Heart left ventricle (tissue), 13 donors: Measurements from ENCODE around the gene HOXB3.

Source experiments
- CTCF ChIP-seq, 12 donors: fragments of 200-600 bp; sonication (generic) in 4 of 12; IDR thresholded peaks; one replicate each; pipeline versions ENCODE4 v1.5.0 to v1.8.0; 2018 to 2022; ENCODE audit warnings: antibody characterized with exemption in 12 of 12, mild to moderate bottlenecking in 5 of 12
- POLR2A ChIP-seq, 2 donors: fragments of 450-650 bp; IDR thresholded peaks; one replicate each; pipeline ENCODE4 v1.6.1; 2017; ENCODE audit warnings: antibody characterized with exemption in 2 of 2, mild to moderate bottlenecking in 2 of 2, moderate library complexity in 2 of 2
- donor health status: ischemic (EF 13 %, LVEDD 7.1; RV severe dilation, severe dysfunction).
- donor health status: DM: no; HTN: yes; CAD: no.
- donor health status: DM: no; HTN: no; CAD: no.
- donor health status: ischemic (EF 25% LVEDD 6.9; RV normal size, moderate dysfunction).
- donor health status: ischemic (EF 25% LVEDD 5.7; RV mildly dilated, moderate dysfunction).
- donor health status: ischemic (EF 35%, LVEDD 5.7; RV mildly dilated, moderate dysfunction).
- donor health status: nonischemic (EF 11% LVEDD 7.7; RV severe dilation, severe dysfunction).
- donor health status: DM: yes; HTN: yes; CAD: no.
- donor health status: PGD.
- donor health status: ischemic (EF 29% LVEDD 5.4; RV normal size, mild dysfunction).
- donor health status: nonischemic (EF 23%, LVEDD 6.1; RV moderate dilation, normal function).

- TF ChIP-seq CTCF (IDR thresholded peaks at IDR 0.05) (no peak), POLR2A (IDR thresholded peaks at IDR 0.05) (no peak)
These were observed 70.6 kb downstream of the HOXB3 start for GRCh38 chr17:48519427-48519826.
